PFSK-1 (cell line): ENCODE measurements around the gene TMEM63A.

Experiments
- FOXP2 ChIP-seq: optimal IDR thresholded peaks from 2 replicates; pipeline ENCODE3; 2011; ENCODE audit warnings: borderline replicate concordance, control low read depth, inconsistent platforms; ENCODE audit not compliant: insufficient read depth; ENCODE audit errors: extremely low read length, extremely low read depth
- POLR2AphosphoS5 ChIP-seq: IDR thresholded peaks from 2 replicates; pipeline ENCODE4 v1.6.1; 2012; ENCODE audit warnings: low read depth, mild to moderate bottlenecking, control low read depth, low read length, moderate library complexity
- SIN3A ChIP-seq: IDR thresholded peaks from 2 replicates; pipeline ENCODE4 v1.6.1; 2012; ENCODE audit warnings: mild to moderate bottlenecking, low read length, moderate library complexity, borderline replicate concordance; ENCODE audit not compliant: insufficient read depth
- TAF1 ChIP-seq: IDR thresholded peaks from 2 replicates; pipeline ENCODE4 v1.6.1; 2012; ENCODE audit warnings: low read length, control low read depth, borderline replicate concordance; ENCODE audit not compliant: insufficient read depth
- TF ChIP-seq, protein P1 (sequence below), 2 experiments: IDR thresholded peaks; 2 replicates each; pipeline versions ENCODE4 v1.6.1 to v1.8.0; 2011 to 2012; ENCODE audit warnings: low read depth in 2 of 2, low read length in 2 of 2, control low read depth in 1 of 2, inconsistent platforms in 1 of 2, mild to moderate bottlenecking in 1 of 2, moderate library complexity in 1 of 2; ENCODE audit not compliant: insufficient read depth in 1 of 2

The TMEM63A gene

DNA sequence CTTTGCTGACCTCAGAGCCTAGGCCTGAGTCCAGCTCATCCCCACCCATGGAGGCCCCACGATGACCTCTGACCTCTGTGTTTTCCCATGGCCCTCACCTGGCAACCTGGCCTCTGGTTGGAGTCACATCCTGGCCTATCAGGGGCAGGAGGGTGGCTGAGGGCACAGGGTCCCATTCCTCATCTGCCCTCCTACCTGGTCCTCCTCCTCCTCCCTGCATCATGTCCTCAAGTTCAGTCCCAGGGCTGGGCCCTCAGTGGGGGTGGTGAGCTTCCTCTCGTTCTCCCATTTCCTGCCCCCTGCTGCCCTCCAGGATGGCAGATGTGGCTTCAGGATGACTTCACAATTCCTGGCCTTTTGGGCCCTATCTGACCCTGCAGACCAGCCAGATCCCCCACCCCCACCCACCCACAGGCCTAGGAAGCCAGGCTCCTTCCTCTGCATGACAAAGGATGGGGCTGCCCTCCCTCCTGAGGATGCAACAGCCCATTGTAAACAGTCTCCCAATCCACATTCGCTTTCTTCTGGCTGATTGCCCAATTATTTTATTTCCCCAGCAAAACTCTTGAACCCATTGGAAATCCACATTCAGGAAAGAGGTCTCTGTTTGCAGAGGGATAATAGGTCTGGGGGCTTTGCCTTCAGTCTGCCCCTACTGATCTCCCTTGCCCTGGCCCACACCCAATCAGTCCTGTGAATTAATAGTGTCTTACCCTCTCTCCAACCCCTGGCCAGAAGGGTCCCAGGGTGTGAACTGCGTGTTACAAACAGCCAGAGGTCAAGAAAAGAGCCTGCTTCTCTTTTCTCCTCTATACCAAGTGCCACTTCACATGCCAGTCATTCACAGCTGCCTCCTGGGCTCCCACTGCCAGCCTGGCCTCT lies 17.1 kb upstream of the TMEM63A start:
- TF ChIP-seq TAF1 (no peak), FOXP2 (no peak), SIN3A (no peak), POLR2AphosphoS5 (no peak)

DNA sequence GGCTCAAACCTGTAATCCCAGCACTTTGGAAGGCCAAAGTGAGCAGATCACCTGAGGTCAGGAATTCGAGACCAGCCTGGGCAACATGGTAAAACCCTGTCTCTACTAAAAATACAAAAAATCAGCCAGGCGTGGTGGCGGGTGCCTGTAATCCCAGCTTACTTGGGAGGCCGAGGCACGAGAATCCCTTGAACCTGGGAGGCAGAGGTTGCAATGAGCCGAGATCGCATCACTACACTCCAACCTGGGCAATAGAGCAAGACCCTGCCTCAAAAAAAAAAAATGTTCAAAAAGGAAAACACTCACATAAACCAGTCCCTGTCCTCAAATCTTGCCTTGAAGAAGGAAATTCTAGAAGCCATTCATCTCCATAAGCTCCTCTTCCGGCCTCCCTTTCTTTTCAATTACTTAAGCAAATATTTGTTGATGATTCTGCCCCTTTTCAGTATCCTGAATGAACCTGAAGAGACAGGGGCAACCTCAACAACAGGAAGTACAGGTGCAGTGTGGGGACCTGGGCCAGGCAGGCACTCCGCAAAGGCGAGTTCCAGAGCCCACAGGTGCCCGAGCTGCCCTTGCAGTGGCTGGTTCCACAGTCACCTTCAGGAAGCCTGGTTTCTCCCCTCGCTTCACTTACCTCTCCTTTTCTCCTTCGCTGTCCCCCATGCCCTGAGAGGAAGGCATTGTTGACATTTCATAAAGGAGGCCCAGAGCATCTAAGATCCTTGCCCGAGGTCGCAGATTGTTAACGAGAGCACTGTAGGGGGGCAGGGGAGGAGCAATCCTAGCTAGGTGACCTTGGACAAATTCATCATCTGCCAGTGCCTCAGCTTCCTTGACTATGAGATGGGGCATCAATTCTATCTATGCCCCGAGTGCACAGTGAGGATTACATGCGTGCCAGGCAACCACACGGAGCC lies 15.7 kb upstream of the TMEM63A start:
- TF ChIP-seq SIN3A (no peak), FOXP2 (no peak), TAF1 (no peak), POLR2AphosphoS5 (no peak)
- TF ChIP-seq, protein P1, sequence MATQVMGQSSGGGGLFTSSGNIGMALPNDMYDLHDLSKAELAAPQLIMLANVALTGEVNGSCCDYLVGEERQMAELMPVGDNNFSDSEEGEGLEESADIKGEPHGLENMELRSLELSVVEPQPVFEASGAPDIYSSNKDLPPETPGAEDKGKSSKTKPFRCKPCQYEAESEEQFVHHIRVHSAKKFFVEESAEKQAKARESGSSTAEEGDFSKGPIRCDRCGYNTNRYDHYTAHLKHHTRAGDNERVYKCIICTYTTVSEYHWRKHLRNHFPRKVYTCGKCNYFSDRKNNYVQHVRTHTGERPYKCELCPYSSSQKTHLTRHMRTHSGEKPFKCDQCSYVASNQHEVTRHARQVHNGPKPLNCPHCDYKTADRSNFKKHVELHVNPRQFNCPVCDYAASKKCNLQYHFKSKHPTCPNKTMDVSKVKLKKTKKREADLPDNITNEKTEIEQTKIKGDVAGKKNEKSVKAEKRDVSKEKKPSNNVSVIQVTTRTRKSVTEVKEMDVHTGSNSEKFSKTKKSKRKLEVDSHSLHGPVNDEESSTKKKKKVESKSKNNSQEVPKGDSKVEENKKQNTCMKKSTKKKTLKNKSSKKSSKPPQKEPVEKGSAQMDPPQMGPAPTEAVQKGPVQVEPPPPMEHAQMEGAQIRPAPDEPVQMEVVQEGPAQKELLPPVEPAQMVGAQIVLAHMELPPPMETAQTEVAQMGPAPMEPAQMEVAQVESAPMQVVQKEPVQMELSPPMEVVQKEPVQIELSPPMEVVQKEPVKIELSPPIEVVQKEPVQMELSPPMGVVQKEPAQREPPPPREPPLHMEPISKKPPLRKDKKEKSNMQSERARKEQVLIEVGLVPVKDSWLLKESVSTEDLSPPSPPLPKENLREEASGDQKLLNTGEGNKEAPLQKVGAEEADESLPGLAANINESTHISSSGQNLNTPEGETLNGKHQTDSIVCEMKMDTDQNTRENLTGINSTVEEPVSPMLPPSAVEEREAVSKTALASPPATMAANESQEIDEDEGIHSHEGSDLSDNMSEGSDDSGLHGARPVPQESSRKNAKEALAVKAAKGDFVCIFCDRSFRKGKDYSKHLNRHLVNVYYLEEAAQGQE (IDR thresholded peaks at IDR 0.05; ENCODE audit: insufficient read depth in 1 of 2, low read depth in 2 of 2, low read length in 2 of 2) = no peak

DNA sequence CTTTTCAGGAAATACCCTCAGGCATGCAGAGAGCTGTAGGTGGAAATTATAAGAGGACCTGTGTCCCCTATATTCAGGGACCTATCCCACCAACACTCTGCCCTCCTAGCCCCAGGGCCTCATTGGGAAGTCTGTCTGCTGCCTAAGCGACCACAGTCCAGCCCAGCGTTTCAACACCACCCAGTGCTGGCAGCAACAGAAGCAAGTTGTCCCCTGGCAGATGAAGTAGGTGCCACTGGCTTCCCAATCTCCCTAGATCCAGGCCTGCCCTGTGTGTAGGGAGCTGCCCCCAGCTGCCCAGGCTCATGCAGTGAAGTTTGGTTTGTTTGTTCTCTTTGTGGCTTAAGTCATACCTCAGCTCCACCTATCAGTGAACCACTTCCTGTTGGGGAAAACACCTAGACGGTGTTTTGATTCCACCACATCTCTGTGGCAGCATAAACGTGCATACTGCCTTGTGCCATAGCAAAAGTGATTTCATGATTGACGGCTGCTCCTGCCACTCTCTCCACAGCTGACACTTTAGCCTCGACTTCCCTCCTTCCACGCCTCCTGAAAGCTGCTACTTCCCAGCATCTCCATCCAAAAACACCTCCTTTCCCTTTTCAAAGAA lies 14.9 kb upstream of the TMEM63A start:
- TF ChIP-seq POLR2AphosphoS5 (no peak), FOXP2 (no peak), SIN3A (no peak), TAF1 (no peak)
- TF ChIP-seq, protein P1 (IDR thresholded peaks at IDR 0.05; ENCODE audit: insufficient read depth in 1 of 2, low read depth in 2 of 2, low read length in 2 of 2) = no peak

DNA sequence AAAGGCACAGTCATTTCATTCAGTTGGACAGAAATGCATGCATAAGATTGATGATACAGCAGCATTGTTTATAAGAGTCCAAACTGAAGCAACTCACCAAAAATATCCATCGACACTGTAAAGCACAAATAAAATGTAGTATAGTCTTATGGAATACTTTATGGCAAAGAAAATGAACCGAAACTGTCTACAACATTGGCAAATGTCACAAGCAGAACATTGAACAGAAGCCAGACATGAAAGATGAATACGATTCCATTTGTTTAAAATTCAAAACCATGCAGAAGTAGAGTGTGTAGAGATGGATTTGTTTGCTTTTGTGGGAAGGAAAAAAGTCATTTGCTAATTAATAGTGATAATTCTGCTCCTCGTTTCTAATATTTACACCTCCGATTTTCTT lies 14.3 kb upstream of the TMEM63A start:
- TF ChIP-seq, protein P1 (IDR thresholded peaks at IDR 0.05; ENCODE audit: insufficient read depth in 1 of 2, low read depth in 2 of 2, low read length in 2 of 2) = no peak
- no peak for TF ChIP-seq SIN3A
- no peak for TF ChIP-seq FOXP2
- TF ChIP-seq POLR2AphosphoS5 = no peak
- TF ChIP-seq TAF1 = no peak

DNA sequence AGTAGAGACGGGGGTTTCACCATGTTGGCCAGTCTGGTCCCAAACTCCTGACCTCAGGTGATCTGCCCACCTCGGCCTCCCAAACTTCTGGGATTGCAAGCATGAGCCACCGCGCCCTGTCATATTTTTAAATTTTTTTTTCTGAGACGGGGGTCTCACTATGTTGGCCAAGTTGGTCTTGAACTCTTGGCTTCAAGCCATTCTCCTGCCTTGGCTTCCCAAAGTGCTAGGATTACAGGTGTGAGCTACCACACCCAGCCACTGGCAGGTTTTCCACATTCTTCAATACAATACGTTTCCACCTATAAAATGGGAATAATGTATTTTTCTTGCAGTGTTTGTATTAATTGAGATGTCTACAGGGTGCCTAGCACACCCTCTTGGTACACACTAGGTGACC lies 10.1 kb upstream of the TMEM63A start:
- TF ChIP-seq, protein P1 (IDR thresholded peaks at IDR 0.05; ENCODE audit: insufficient read depth in 1 of 2, low read depth in 2 of 2, low read length in 2 of 2) = no peak
- TF ChIP-seq FOXP2 (no peak), SIN3A (no peak)
